Mesenchymal stem cell (in vitro differentiated cells and primary cell): ENCODE data around the gene CDR2L.

Source experiments
- DNase-seq: peaks from one replicate; pipeline ENCODE4 v3.0.0-alpha.2; 2013
- H2AFZ ChIP-seq: one replicate; pipeline ENCODE4 v1.6.1; 2013; ENCODE audit warnings: low read depth, mild to moderate bottlenecking, control low read depth, inconsistent platforms, low read length, moderate library complexity
- H2AK5ac ChIP-seq: 2 replicates; pipeline ENCODE4 v1.6.1; 2013; ENCODE audit warnings: low read length, moderate library complexity, mild to moderate bottlenecking, inconsistent platforms; ENCODE audit not compliant: severe bottlenecking
- H2BK120ac ChIP-seq: one replicate; pipeline ENCODE4 v1.6.1; 2013; ENCODE audit warnings: low read depth, mild to moderate bottlenecking, inconsistent platforms, low read length, moderate library complexity
- H2BK12ac ChIP-seq, 2 experiments: one replicate each; pipeline ENCODE4 v1.6.1; 2013; ENCODE audit warnings: inconsistent platforms in 2 of 2, low read length in 2 of 2, mild to moderate bottlenecking in 2 of 2, moderate library complexity in 2 of 2, control low read depth in 1 of 2
- H2BK15ac ChIP-seq: one replicate; pipeline ENCODE4 v1.6.1; 2013; ENCODE audit warnings: mild to moderate bottlenecking, low read depth, inconsistent platforms; ENCODE audit not compliant: poor library complexity, severe bottlenecking
- H2BK5ac ChIP-seq: 2 replicates; pipeline ENCODE4 v1.6.1; 2013; ENCODE audit warnings: low read depth, mild to moderate bottlenecking, low read length, control low read depth, inconsistent platforms; ENCODE audit not compliant: poor library complexity, severe bottlenecking
- H3K14ac ChIP-seq, 2 experiments: one replicate each; pipeline ENCODE4 v1.6.1; 2013; ENCODE audit warnings: inconsistent platforms in 2 of 2, low read length in 2 of 2, control low read depth in 1 of 2, mild to moderate bottlenecking in 1 of 2, moderate library complexity in 1 of 2
- H3K18ac ChIP-seq, 2 experiments: one replicate each; pipeline ENCODE4 v1.6.1; 2013; ENCODE audit warnings: inconsistent platforms in 2 of 2, low read length in 2 of 2, control low read depth in 1 of 2, low read depth in 1 of 2, mild to moderate bottlenecking in 1 of 2
- H3K23ac ChIP-seq, 2 experiments: one replicate each; pipeline ENCODE4 v1.6.1; 2013; ENCODE audit warnings: inconsistent platforms in 2 of 2, low read length in 2 of 2, mild to moderate bottlenecking in 2 of 2, moderate library complexity in 2 of 2, control low read depth in 1 of 2
- H3K27ac ChIP-seq: 2 replicates; pipeline ENCODE4 v1.5.1; 2013; ENCODE audit warnings: mild to moderate bottlenecking, moderate library complexity, low read length, control low read depth, inconsistent platforms; ENCODE audit not compliant: poor library complexity, severe bottlenecking
- H3K27me3 ChIP-seq, 2 experiments: 2 replicates each; pipeline versions ENCODE4 v1.6.1 to v1.7.0; 2013; ENCODE audit warnings: low read length in 2 of 2, mild to moderate bottlenecking in 2 of 2, moderate library complexity in 2 of 2, control low read depth in 1 of 2, inconsistent platforms in 1 of 2; ENCODE audit not compliant: control insufficient read depth in 1 of 2, insufficient read depth in 1 of 2
- H3K36me3 ChIP-seq, 2 experiments: 2 replicates each; pipeline versions ENCODE4 v1.6.1 to v1.7.0; 2013; ENCODE audit warnings: low read length in 2 of 2, control low read depth in 1 of 2, inconsistent platforms in 1 of 2, low read depth in 1 of 2, mild to moderate bottlenecking in 1 of 2; ENCODE audit not compliant: insufficient read depth in 2 of 2, control insufficient read depth in 1 of 2
- H3K4ac ChIP-seq, 2 experiments: one replicate each; pipeline ENCODE4 v1.6.1; 2013; ENCODE audit warnings: inconsistent platforms in 2 of 2, low read length in 2 of 2, mild to moderate bottlenecking in 2 of 2, moderate library complexity in 2 of 2, control low read depth in 1 of 2, low read depth in 1 of 2
- H3K4me1 ChIP-seq: 2 replicates; pipeline ENCODE4 v1.6.1; 2013; ENCODE audit warnings: low read depth, low read length, control low read depth; ENCODE audit not compliant: control insufficient read depth, insufficient read depth
- H3K4me2 ChIP-seq: 2 replicates; pipeline ENCODE4 v1.6.1; 2013; ENCODE audit warnings: low read length, mild to moderate bottlenecking, inconsistent platforms; ENCODE audit not compliant: poor library complexity, severe bottlenecking
- H3K4me3 ChIP-seq, 2 experiments: 2 replicates each; pipeline versions ENCODE4 v1.5.1 to v1.7.0; 2013; ENCODE audit warnings: low read length in 2 of 2, mild to moderate bottlenecking in 2 of 2, control low read depth in 1 of 2, low read depth in 1 of 2; ENCODE audit not compliant: insufficient read depth in 1 of 2
- H3K79me1 ChIP-seq: replicated peaks from 2 replicates; pipeline ENCODE4 v1.6.1; 2013; ENCODE audit warnings: mild to moderate bottlenecking, control low read depth, low read length, inconsistent platforms; ENCODE audit not compliant: poor library complexity, severe bottlenecking
- H3K9ac ChIP-seq: 2 replicates; pipeline ENCODE4 v1.7.0; 2013; ENCODE audit warnings: mild to moderate bottlenecking, low read length, moderate library complexity
- H3K9me3 ChIP-seq: 2 replicates; pipeline ENCODE4 v1.7.0; 2013; ENCODE audit warnings: mild to moderate bottlenecking, low read length; ENCODE audit not compliant: control insufficient read depth
- H4K8ac ChIP-seq: one replicate; pipeline ENCODE4 v1.6.1; 2013; ENCODE audit warnings: inconsistent platforms, mild to moderate bottlenecking, low read length, moderate library complexity
- H4K91ac ChIP-seq: one replicate; pipeline ENCODE4 v1.6.1; 2013; ENCODE audit warnings: mild to moderate bottlenecking, low read length, inconsistent platforms
- WGBS: methylation state at CpG from one replicate; pipeline ENCODE4 v1.1.7; 2013; ENCODE audit warnings: mixed read lengths; 5-methylcytosine and 5-hydroxymethylcytosine counted together

Gene CDR2L

GRCh38 chr17:74956093-74956492 is 31.3 kb upstream of the CDR2L start:
- Histone ChIP-seq H3K14ac (no peak overlapping the region), H2AK5ac (no peak overlapping the region), H2AFZ (no peak overlapping the region), H3K27ac (no peak overlapping the region), H3K9ac (no peak overlapping the region), H2BK15ac (no peak overlapping the region), H4K91ac (no peak overlapping the region), H3K36me3 (no peaks in the 10 kb centered on the region), H3K4me2 (no peak overlapping the region), H3K4me1 (peaks cover 8% of the 10 kb centered on the region), H2BK12ac (no peak overlapping the region), H3K27me3 (peaks cover 23 to 80% of the 10 kb centered on the region in 2 experiments), H3K79me1 (no peaks in the 10 kb centered on the region), H3K18ac (no peak overlapping the region), H2BK5ac (no peak overlapping the region), H3K23ac (no peak overlapping the region), H3K4ac (no peak overlapping the region), H3K9me3 (no peaks in the 10 kb centered on the region), H4K8ac (no peak overlapping the region), H2BK120ac (no peak overlapping the region), H3K4me3 (no peak overlapping the region)
- WGBS = 62% methylated on average over 4 of the region's 4 CpGs
- DNase-seq = no peak

GRCh38 chr17:74957935-74958740 is 29.3 kb upstream of the CDR2L start:
- H2AFZ ChIP-seq = no peak overlapping the region
- no peak overlapping the region for H3K14ac ChIP-seq
- H3K4me1 ChIP-seq = peaks cover 11% of the 10 kb centered on the region
- H3K79me1 ChIP-seq = no peaks in the 10 kb centered on the region
- H3K18ac ChIP-seq = no peak overlapping the region
- WGBS = 45% methylated on average over 26 of the region's 33 CpGs
- no peak overlapping the region for H3K27ac ChIP-seq
- H3K4me2 ChIP-seq = no peak overlapping the region
- no peak overlapping the region for H2BK5ac ChIP-seq
- no peak overlapping the region for H2BK12ac ChIP-seq
- H3K4ac ChIP-seq = no peak overlapping the region
- H3K36me3 ChIP-seq = no peaks in the 10 kb centered on the region
- no peak overlapping the region for H4K8ac ChIP-seq
- H3K9ac ChIP-seq = no peak overlapping the region
- no peak overlapping the region for H2AK5ac ChIP-seq
- no peak overlapping the region for H2BK120ac ChIP-seq
- no peak overlapping the region for H2BK15ac ChIP-seq
- peak; percentile 56 for DNase-seq
- H3K27me3 ChIP-seq = peaks cover 12 to 61% of the 10 kb centered on the region in 2 experiments
- no peak overlapping the region for H3K23ac ChIP-seq
- no peaks in the 10 kb centered on the region for H3K9me3 ChIP-seq
- no peak overlapping the region for H4K91ac ChIP-seq
- no peak overlapping the region for H3K4me3 ChIP-seq

- Histone ChIP-seq H3K4ac (no peak overlapping the region), H3K23ac (no peak overlapping the region), H2BK12ac (no peak overlapping the region), H2AFZ (no peak overlapping the region), H3K27me3 (peaks cover 12 to 48% of the 10 kb centered on the region in 2 experiments), H2BK120ac (no peak overlapping the region), H2BK5ac (no peak overlapping the region), H3K14ac (no peak overlapping the region), H3K4me2 (no peak overlapping the region), H2AK5ac (no peak overlapping the region), H3K36me3 (no peaks in the 10 kb centered on the region), H3K4me1 (peaks cover 11% of the 10 kb centered on the region), H3K79me1 (no peaks in the 10 kb centered on the region), H3K9ac (peak overlapping the region; percentile 7), H4K8ac (no peak overlapping the region), H3K4me3 (no peak overlapping the region), H3K18ac (no peak overlapping the region), H3K27ac (no peak overlapping the region), H2BK15ac (no peak overlapping the region), H4K91ac (no peak overlapping the region), H3K9me3 (no peaks in the 10 kb centered on the region)
- 80% methylated on average over 14 of the region's 14 CpGs for WGBS
- DNase-seq = no peak
Observed at GRCh38 chr17:74959826-74960515, 27.5 kb upstream of the CDR2L start.

GRCh38 chr17:74960570-74961342 is 26.7 kb upstream of the CDR2L start:
- Histone ChIP-seq H3K18ac (no peak overlapping the region), H3K4ac (no peak overlapping the region), H3K4me3 (no peak overlapping the region), H2AK5ac (no peak overlapping the region), H3K27ac (no peak overlapping the region), H3K14ac (no peak overlapping the region), H4K8ac (no peak overlapping the region), H3K4me2 (no peak overlapping the region), H2BK120ac (no peak overlapping the region), H3K36me3 (no peaks in the 10 kb centered on the region), H3K79me1 (no peaks in the 10 kb centered on the region), H2BK12ac (no peak overlapping the region), H2BK5ac (no peak overlapping the region), H4K91ac (no peak overlapping the region), H3K9ac (peak overlapping the region; percentile 7), H3K4me1 (peaks cover 11% of the 10 kb centered on the region), H3K23ac (no peak overlapping the region), H3K9me3 (no peaks in the 10 kb centered on the region), H3K27me3 (peaks cover 9 to 43% of the 10 kb centered on the region in 2 experiments), H2AFZ (no peak overlapping the region), H2BK15ac (no peak overlapping the region)
- peak; percentile 40 for DNase-seq
- WGBS = 49% methylated on average over 19 of the region's 19 CpGs
